ENCODE measurements around the gene PPIL6. TPM values are rescaled to one million over a fixed set of nuclear protein-coding genes. Genes with fewer than 3 reads are reported as not detected.

PPIL6 gene
- total and polyA plus RNA-seq, 2 experiments from 2014 or later, result 1.7 TPM

- TF ChIP-seq ETS1 (IDR thresholded peaks at IDR 0.05) (no peak), EZH2phosphoT487 (IDR thresholded peaks at IDR 0.05; ENCODE audit: unreplicated experiment) (no peak)
These were observed 69.6 kb downstream of the PPIL6 start (continued) for GRCh38 chr6:109370792-109371191.

GRCh38 chr6:109370336-109370735 is 70.1 kb downstream of the PPIL6 start:
- TF ChIP-seq STAT1 (IDR thresholded peaks at IDR 0.05; ENCODE audit: unreplicated experiment) (no peak), JUNB (IDR thresholded peaks at IDR 0.05; ENCODE audit: unreplicated experiment) (no peak), REST (IDR thresholded peaks at IDR 0.05; ENCODE audit: unreplicated experiment) (no peak), ZNF114 (CRISPR knock-in tag; IDR thresholded peaks at IDR 0.05) (no peak)
- Histone ChIP-seq H3K27me3 (ENCODE audit: insufficient read depth) (no peaks in the 10 kb centered on the region), H3K4me2 (no peak overlapping the region), H3K4me3 (no peak overlapping the region), H2AFZ (no peak overlapping the region), H3F3A (replicated peaks; ENCODE audit: low read depth) (no peaks in the 10 kb centered on the region), H3K9me2 (ENCODE audit: insufficient read depth) (no peaks in the 10 kb centered on the region), H4K20me1 (replicated peaks; ENCODE audit: insufficient read depth) (peaks cover 8% of the 10 kb centered on the region; the same call in 1 of the 2 replicates), H3K79me2 (replicated peaks; ENCODE audit: insufficient read depth) (peaks cover 12% of the 10 kb centered on the region; the same call in 1 of the 2 replicates), H3K4me1 (ENCODE audit: insufficient read depth) (no peaks in the 10 kb centered on the region), H3K36me3 (ENCODE audit: insufficient read depth) (peaks cover 34% of the 10 kb centered on the region), H3K27ac (ENCODE audit: low read depth) (no peak overlapping the region)
- H3K4me1 Mint-ChIP-seq, result no peaks in the 10 kb centered on the region
- no peak overlapping the region for H3K4me3 Mint-ChIP-seq
- no peaks in the 10 kb centered on the region for H3K9me3 Mint-ChIP-seq
- H3K27me3 Mint-ChIP-seq (ENCODE audit: insufficient read depth, low read depth, poor library complexity), result peaks cover 3% of the 10 kb centered on the region
- no peak for ATAC-seq
- no peak overlapping the region for H3K27ac Mint-ChIP-seq
- no peak for DNase-seq (ENCODE audit: low spot score)
- H3K36me3 Mint-ChIP-seq (ENCODE audit: low read depth), result peaks cover 65% of the 10 kb centered on the region

- Histone ChIP-seq H3K27ac (ENCODE audit: low read depth) (no peak overlapping the region), H3K36me3 (ENCODE audit: insufficient read depth) (peaks cover 29% of the 10 kb centered on the region), H3K4me2 (no peak overlapping the region), H4K20me1 (replicated peaks; ENCODE audit: insufficient read depth) (peaks cover 8% of the 10 kb centered on the region; the same call in 1 of the 2 replicates), H3K79me2 (replicated peaks; ENCODE audit: insufficient read depth) (peaks cover 9% of the 10 kb centered on the region), H3K9me2 (ENCODE audit: insufficient read depth) (no peaks in the 10 kb centered on the region), H3K27me3 (ENCODE audit: insufficient read depth) (no peaks in the 10 kb centered on the region), H3K4me3 (no peak overlapping the region), H3F3A (replicated peaks; ENCODE audit: low read depth) (no peaks in the 10 kb centered on the region), H3K4me1 (ENCODE audit: insufficient read depth) (no peaks in the 10 kb centered on the region), H2AFZ (no peak overlapping the region)
- ATAC-seq (no peak), DNase-seq (ENCODE audit: low spot score) (no peak)
- H3K36me3 Mint-ChIP-seq (ENCODE audit: low read depth), result peaks cover 64% of the 10 kb centered on the region
- no peak overlapping the region for H3K4me3 Mint-ChIP-seq
- no peak for TF ChIP-seq ZNF462 (CRISPR knock-in tag; IDR thresholded peaks at IDR 0.05)
- H3K4me1 Mint-ChIP-seq, result no peaks in the 10 kb centered on the region
- H3K27ac Mint-ChIP-seq, result 0 out of 2 replicates have a peak overlapping the region, but pooled peaks have one; percentile 18
- peaks cover 3% of the 10 kb centered on the region for H3K27me3 Mint-ChIP-seq (ENCODE audit: insufficient read depth, low read depth, poor library complexity)
- no peaks in the 10 kb centered on the region for H3K9me3 Mint-ChIP-seq
These were observed 70.7 kb downstream of the PPIL6 start for GRCh38 chr6:109369728-109370127.
